ENCODE results near the gene ZNF664.

GRCh38 chr12:124002654-124003053, 29.6 kb downstream of the ZNF664 start:
- TF ChIP-seq POLR2A (IDR thresholded peaks at IDR 0.05) (no peak), CTCF (IDR thresholded peaks at IDR 0.05) (no peak)

All from thyroid gland (tissue), 4 donors.